Fibroblast of skin of scalp (primary cell): ENCODE measurements around the gene LMBRD2.
"Not testable (repeated sequence)": the region's sequence is repeated elsewhere in the genome, so short reads cannot be mapped to it uniquely, and the experiment has no call there.

Experiments
- DNase-seq: peaks from one replicate; pipeline ENCODE4 v3.0.0-alpha.2; 2013

Gene LMBRD2

DNA sequence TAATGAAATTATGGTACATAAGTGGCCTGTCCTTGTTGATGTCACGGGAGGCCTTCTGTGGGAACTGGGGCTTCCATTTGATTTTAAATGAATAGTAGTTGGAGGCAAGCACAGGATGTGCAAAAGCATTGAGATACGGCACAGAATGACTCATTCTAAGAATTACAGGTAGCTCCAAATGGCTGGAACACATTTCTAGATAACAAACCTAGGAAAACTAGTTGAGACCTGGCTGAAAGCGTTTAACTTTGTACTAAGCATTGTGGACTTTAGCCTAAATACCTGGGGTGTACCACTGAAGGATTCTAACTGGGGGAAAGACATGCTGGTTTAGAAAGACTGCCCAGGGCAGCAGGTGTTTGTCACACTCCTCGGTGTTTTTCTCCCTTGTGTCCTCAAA lies 9.7 kb upstream of the LMBRD2 start:
- DNase-seq = no peak

DNA sequence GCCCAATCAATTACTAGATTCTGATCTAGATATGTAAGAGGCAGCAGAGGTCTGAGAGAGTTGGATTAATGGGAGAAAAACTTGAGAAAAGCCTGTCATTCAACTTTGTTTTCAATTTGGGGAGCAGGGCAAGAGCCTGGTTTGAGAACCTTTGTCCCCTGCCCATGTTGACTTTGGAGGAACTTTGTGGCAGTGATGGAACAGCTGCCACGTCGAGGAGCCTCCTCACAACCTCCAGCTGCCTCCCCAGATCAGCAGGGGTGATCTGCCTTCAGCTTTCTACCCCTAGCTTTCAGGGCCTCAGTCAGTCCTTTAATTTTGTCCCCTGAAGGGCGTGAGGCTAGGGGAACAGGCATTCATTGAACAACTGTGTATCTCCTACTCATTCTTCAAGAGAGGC lies 8.9 kb upstream of the LMBRD2 start:
- DNase-seq = no peak

DNA sequence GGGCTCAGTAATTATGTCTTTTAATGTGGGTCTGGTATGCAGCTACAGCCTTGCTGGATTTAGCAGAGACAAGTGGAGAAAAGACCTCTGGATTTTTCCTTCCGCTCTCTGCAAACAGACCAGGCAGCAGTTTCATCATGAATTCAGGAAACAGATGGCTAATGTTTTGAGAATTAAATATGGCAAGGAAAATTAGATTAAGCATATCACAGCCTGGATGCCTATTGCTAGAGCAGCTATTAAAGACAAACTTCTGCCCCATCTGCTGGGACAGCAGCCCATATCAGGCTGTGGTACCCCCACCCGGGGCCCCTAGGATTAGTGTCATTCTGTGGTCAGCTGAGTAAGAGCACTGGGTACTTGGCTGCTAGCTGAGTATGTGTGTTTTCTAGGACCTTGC lies 6.5 kb upstream of the LMBRD2 start:
- DNase-seq = peak; percentile 61

DNA sequence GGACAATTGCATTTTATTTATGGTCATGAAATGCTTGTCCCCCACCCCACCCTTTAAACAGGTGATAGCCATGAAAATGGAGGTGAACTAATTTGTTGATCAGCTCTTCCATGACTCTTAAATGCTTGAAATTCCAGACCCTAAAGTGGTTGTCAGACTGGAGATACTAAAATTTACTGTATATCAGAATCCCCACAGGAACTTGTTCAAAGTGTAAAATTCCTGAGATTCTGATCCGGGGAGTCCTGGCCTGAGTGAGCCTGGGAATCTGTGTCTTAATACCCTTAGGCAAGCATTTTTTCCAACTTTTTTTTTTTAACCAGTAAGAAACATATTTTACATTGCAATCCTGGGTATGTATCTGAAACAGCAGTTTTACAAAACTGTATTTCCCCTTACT lies 4.9 kb upstream of the LMBRD2 start:
- peak; percentile 96 for DNase-seq

- peak; percentile 61 for DNase-seq
Measured at GRCh38 chr5:36156121-36156601, 4.5 kb upstream of the LMBRD2 start.

DNA sequence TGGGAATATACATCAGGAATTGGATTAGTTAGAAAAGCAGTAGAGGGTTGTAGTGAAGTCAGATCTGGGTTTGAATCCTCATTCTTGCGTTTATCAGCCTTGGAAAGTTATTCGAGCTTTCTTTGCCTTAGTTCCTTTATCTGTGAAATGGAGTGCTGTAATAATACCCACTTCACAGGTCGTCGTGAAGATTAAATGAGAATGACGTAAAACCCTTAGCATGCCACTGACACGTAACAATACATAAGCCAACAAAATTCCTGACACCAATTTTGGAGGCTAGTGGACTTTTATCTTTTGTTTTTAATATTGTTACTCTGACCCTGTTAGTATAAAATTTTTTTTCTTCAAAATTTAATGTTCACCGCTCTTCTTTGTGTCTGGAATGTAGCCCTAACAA lies 3.6 kb upstream of the LMBRD2 start:
- no peak for DNase-seq

DNA sequence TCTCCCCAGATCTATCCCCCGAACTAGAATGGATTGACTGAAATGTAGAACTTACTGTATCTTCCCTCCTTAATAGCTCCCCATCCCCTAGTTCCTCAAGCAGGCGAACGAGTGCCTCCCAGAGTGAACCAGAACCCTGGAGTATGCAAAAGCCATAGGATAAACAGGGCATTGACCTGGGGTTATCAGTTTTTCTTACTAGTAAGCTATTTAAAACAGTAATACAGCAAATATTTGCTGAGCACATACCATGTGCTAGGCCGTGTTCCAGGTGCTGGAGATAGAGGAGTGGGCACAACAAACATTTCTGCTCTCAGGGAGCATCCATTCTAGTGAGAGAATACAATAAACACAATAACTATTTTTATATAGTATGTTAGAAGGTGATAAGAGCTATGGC lies 2.0 kb upstream of the LMBRD2 start:
- DNase-seq = no peak

- no peak for DNase-seq
Measured at GRCh38 chr5:36153298-36153677, 1.6 kb upstream of the LMBRD2 start.

DNA sequence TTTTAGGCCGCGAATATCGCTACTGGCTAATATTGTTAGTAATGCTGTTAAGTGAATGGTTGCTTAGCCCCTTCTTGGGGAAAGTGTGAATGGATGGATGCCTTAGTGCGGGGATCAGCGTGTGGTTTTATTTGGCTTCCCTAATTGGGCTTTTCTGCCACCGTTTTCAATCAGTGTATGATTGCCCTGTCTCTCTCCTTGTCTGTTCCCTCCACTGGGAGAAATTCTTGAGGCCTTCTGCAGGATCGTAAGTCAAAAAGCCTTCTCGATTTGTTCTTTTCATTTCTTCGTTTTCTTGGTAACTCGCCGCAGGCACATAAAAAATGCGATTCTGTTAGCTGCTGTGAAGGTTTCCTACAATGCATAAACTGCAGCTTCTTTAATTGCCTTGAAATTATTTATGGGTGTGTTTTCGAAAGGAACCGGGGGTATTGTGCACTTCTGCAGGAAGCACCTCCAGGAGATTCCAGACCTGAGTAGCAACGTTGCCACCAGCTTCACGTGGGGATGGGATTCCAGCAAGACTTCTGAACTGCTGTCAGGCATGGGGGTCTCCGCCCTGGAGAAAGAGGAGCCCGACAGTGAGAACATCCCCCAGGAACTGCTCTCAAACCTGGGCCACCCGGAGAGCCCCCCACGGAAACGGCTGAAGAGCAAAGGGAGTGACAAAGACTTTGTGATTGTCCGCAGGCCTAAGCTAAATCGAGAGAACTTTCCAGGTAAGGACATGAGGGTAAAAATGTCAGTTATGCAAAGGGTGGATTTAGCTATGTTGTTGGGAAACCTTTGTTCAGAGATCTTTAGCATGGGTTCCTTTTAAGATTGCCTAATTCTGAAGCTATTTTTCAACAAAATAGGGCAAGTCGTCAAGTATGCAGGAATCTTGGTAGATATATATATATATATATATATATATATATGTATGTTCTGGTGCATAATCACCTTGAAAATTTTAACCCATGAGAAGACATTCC lies 924 bp upstream of the LMBRD2 start:
- DNase-seq = peak; percentile 19

DNA sequence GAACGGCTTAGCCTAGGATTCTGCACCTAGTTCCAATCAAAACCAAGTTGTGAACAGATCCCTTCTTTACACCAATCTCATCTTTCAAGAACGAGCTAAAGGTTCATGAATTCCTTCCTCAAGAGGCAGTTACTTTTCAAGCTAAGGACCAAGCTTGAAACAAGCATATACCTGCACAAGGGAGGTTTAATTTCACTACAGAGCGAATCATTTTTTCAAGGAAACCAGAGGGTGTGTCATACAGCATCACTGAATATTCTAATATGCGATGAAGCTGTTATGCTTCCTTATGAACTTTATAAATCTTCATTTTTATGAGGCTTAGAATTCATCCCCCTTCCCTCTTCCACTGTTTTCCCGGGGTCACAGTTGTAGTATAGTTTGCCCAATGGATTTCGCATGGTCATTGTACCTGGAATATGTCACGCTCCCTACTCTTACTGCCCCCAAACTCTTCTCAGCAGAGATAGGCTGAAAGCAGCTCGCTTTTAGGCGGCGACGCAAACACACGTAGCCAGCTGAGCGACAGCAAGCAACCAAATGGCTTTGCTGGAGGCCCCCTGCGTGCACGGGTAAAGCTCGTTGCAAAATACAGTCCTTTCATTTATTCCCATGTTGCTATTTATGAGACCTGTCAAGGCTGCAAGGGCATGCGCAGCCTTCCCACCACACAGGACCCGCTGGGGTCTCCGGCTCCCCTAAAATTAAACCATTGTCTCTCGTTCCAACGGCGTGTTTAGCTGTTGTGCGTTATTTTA lies 832 bp downstream of the LMBRD2 start:
- peak; percentile 36 for DNase-seq

- no peak for DNase-seq
Measured at GRCh38 chr5:36147681-36148080, 4.0 kb downstream of the LMBRD2 start.

DNA sequence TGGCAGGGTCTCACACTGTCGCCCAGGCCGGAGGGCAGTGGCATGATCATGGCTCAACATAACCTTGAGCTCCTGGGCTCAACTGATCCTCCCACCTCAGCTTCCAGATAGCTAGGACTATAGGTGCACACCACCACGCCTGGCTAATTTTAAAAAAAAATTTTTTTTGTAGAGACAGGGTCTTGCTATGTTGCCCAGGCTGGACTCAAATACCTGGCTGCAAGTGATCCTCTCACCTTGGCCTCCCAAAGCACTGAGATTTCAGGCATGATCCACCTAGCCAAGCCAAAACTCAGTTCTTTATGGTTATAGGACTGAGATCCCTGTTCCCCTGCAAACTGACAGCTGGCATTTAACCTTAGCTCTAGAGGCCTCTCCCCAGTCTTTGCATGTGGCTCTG lies 5.3 kb downstream of the LMBRD2 start:
- DNase-seq = no peak

DNA sequence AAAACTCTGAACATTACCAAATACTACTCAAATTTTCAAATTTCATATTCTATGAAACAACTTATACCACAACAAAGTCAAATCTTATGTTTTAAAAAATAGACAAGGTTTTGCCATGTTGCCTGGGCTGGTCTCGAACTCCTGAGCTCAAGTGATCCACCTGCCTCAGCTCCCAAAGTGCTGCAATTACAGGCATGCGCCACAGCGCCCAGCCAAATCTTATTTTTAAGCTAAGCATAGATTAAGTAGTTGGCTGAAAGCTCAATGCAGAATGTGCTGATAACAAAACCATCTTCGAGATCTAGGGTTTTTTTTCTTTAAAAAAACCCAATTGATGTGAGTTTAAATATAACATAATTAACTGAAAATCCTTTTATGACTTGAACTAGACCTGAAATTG lies 6.4 kb downstream of the LMBRD2 start:
- DNase-seq = no peak

DNA sequence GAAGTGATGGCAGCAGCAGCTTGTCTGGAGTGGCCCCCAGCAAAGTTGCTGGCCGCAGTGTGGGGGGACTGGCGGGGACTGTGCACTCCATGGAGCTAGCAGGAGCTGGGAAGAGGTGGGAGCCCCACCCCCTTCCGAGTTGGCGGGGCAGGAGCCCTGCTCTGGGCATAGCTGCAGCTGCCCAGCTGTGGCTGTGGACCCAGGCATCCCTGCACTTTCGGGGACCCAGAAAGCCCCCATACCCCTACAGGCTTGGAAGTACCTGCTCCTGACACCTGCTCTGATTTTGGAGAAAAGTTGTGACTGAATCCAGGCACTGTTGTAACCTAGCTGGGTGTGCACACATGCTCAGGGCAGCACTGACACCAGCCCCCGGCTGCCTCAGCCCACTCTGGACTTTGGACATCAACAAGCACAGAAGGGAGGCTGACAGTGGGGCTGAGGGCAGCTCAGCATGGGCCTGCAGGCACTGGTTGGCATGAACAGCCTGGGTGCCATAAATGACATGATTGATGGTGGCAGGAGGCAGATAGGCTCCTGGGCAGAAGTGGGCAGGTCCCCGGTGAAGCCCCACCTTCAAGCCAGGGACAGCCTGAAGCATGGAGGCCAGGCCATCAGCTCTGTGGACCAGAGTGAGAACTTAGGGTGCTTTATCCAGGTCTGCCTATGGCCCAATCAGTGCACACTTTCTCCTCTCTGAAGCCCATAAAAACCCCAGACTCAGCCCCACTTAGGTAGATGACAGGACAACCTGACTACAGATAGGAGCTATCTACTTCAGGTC lies 12.6 kb downstream of the LMBRD2 start:
- no peak for DNase-seq

- no peak for DNase-seq
Measured at GRCh38 chr5:36136581-36136980, 15.1 kb downstream of the LMBRD2 start.

DNA sequence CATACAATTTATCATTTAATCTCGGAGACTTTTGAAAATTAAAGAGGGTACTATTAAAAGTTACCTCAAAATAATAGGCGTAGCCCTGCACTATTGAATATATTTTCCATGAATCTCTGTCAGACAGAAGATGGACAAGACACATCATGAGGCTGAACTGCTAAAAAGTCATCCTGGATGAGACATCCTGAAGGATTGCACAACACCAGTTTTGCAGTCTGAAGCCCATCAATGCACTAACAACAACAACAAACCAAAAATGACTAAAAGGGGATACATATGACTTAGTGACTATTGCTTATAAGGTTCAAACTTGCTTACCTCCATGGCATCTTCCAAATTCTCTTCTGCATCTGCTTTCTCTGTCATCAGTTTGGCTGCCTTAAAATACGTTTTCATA lies 15.7 kb downstream of the LMBRD2 start:
- no peak for DNase-seq

DNA sequence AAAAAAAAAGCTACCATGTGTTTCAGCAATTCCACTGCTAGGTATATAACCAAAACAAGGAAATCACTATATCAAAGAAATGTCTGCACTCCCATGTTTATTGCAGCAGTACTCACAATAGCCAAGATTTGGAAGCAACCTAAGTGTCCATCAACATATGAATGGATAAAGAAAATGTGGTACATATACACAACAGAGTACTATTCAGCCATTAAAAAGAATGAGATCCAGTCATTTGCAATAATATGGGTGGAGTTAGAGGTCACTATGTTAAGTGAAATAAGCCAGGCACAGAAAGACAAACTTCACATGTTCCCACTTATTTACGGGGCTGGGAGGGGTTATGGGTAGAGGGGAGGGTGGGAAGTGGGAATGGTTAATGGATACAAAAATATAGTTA lies 18.7 kb downstream of the LMBRD2 start:
- DNase-seq = not testable (repeated sequence)

- DNase-seq = not testable (repeated sequence)
Measured at GRCh38 chr5:36129666-36130065, 22.0 kb downstream of the LMBRD2 start.

DNA sequence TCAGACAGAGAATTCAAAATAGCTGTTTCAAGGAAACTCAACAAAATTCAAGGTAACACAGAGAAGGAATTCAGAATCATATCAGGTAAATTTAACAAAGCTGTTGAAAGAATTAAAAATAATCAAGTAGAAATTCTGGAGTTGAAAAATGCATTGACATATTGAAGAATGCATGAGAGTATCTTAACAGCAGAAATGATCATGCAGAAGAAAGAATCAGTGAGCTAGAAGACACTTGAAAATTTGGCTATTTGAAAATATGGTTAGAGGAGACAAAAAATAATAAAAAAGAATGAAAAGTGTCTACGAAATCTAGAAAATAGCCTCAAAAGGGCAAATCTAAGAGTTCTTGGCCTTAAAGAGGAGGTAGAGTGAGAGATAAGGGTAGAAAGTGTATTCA lies 22.9 kb downstream of the LMBRD2 start:
- no peak for DNase-seq

GRCh38 chr5:36125868-36126267 lies 25.8 kb downstream of the LMBRD2 start:
- DNase-seq = no peak

DNA sequence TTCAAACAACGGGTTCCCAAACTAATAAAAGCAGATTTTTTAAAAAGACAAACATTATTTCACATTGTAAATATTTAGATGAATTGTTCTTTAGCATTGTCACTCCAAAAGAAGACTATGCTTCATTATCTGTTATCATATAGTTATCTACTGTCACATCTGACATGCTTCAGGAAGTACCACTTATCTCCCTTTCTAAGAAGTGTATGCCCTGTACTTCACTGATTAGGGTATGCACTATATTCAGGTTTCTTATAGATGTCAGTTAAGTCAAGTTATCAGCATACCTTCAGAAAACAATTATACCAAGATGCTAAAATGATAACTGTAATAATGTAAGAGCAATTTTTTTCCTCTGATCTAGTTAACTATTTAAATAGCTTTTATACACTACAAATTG lies 40.4 kb downstream of the LMBRD2 start:
- no peak for DNase-seq

DNA sequence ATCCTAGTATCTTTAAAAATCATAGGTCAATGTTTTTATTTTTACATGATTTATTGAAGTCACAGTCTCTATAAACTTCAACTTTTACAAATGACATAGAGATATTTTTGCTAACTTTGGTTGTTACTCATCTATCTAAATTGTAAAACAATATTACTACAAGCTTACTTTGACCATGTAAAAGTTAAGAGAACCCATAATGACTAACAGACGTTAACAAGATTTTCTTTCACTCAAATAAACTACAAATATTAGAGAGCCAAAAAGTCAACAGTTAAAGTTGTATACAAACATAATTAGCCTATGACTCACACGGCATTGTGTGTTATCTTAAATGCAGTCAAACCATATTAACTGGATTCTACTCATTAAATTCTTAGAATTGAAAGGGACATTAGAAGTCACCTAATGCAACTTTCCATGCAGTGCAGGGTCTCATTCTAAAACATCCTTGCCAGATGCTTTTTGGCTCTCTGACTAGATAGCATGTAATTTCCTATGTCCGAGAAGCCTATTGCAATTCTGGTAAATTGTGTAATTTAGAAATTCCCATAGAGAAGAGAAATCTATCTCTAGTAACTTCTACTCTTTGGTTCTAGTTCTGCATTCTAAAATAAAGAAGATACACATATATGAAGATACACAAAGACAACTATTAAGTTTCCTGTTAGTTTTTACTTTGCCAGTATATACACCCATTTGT lies 42.8 kb downstream of the LMBRD2 start:
- DNase-seq = no peak
